Measurements from ENCODE around the gene DNMBP.

DNMBP gene

DNA sequence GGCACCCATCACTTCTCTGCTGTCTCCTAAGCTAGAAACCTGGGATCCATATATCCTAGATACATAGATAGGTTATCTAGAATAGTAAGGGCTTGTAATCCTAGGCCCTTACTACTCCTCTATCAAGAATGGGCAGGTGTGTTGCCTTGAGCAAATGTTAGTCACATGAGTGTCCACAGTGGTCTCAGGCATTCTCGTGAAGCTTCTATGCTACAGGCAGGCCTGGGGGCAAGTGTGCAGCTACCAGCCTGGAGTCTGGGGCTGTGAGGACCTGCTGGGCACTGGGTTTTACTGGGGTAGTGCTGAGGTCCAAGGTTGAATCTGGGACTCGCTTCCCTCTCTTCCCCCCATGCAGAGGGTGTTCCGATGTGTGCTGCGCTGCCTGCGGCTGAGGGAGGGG lies 135.9 kb downstream of the DNMBP start:
- TF ChIP-seq ZBTB7A (IDR thresholded peaks at IDR 0.05; ENCODE audit: low read depth) (no peak), EGR1 (IDR thresholded peaks at IDR 0.05) (no peak), RAD21 (IDR thresholded peaks at IDR 0.05; ENCODE audit: low read depth) (no peak), NFIC (IDR thresholded peaks at IDR 0.05) (no peak), FOXM1 (IDR thresholded peaks at IDR 0.05; ENCODE audit: borderline replicate concordance, low read depth) (no peak), CREB1 (IDR thresholded peaks at IDR 0.05; ENCODE audit: low read depth) (no peak), CEBPB (IDR thresholded peaks at IDR 0.05) (no peak), TEAD4 (IDR thresholded peaks at IDR 0.05) (no peak), EP300 (IDR thresholded peaks at IDR 0.05; ENCODE audit: borderline replicate concordance) (no peak), TAF1 (IDR thresholded peaks at IDR 0.05; ENCODE audit: low read depth) (no peak), YY1 (IDR thresholded peaks at IDR 0.05; ENCODE audit: low read depth) (no peak), TCF12 (IDR thresholded peaks at IDR 0.05; ENCODE audit: low read depth) (no peak)
- TF ChIP-seq, protein P1, sequence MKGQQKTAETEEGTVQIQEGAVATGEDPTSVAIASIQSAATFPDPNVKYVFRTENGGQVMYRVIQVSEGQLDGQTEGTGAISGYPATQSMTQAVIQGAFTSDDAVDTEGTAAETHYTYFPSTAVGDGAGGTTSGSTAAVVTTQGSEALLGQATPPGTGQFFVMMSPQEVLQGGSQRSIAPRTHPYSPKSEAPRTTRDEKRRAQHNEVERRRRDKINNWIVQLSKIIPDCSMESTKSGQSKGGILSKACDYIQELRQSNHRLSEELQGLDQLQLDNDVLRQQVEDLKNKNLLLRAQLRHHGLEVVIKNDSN (IDR thresholded peaks at IDR 0.05) = no peak
- TF ChIP-seq, protein P2, sequence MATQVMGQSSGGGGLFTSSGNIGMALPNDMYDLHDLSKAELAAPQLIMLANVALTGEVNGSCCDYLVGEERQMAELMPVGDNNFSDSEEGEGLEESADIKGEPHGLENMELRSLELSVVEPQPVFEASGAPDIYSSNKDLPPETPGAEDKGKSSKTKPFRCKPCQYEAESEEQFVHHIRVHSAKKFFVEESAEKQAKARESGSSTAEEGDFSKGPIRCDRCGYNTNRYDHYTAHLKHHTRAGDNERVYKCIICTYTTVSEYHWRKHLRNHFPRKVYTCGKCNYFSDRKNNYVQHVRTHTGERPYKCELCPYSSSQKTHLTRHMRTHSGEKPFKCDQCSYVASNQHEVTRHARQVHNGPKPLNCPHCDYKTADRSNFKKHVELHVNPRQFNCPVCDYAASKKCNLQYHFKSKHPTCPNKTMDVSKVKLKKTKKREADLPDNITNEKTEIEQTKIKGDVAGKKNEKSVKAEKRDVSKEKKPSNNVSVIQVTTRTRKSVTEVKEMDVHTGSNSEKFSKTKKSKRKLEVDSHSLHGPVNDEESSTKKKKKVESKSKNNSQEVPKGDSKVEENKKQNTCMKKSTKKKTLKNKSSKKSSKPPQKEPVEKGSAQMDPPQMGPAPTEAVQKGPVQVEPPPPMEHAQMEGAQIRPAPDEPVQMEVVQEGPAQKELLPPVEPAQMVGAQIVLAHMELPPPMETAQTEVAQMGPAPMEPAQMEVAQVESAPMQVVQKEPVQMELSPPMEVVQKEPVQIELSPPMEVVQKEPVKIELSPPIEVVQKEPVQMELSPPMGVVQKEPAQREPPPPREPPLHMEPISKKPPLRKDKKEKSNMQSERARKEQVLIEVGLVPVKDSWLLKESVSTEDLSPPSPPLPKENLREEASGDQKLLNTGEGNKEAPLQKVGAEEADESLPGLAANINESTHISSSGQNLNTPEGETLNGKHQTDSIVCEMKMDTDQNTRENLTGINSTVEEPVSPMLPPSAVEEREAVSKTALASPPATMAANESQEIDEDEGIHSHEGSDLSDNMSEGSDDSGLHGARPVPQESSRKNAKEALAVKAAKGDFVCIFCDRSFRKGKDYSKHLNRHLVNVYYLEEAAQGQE (IDR thresholded peaks at IDR 0.05; ENCODE audit: low read depth) = no peak
- TF ChIP-seq, protein P3, sequence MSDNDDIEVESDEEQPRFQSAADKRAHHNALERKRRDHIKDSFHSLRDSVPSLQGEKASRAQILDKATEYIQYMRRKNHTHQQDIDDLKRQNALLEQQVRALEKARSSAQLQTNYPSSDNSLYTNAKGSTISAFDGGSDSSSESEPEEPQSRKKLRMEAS (IDR thresholded peaks at IDR 0.05) = no peak

DNA sequence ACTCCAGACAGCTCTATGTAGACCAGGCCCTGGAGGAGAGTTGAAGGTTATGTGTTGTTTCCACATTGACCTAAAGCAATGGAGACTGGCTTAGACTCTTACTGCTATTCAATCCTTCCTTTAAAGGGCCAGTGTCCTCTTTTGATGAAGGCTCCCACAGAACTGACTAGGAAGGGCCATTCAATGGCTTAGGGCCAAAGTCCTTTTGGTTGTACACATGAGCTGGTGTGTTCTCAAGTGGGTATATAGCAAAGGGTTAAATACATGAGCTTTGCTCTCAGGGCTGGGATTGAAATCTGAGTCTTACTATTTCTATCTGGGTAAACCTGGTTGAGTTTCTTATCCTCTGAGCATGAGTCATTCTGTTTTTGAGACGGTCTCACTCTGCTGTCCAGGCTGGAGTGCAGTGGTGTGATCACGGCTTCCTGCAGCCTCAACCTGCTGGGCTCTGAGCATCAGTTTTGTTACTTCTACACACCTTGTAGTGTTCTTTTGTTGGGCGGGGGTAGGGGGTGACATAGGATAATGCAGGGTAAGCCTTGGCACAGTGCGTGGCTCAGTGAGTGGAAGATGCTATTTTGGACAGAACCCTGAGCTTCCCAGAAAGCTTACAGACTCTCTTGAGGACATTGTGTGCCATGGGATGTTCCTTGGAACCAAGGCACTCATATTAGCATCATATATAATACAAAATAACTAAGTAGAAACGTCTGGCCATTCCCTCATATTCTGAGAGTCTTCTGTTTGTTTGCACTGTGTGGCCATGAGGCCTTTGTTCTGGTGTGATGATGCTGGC lies 137.2 kb downstream of the DNMBP start:
- TF ChIP-seq, protein P2 (IDR thresholded peaks at IDR 0.05; ENCODE audit: low read depth) = no peak
- TF ChIP-seq RAD21 (IDR thresholded peaks at IDR 0.05; ENCODE audit: low read depth) (no peak), ZBTB7A (IDR thresholded peaks at IDR 0.05; ENCODE audit: low read depth) (no peak), EGR1 (IDR thresholded peaks at IDR 0.05) (no peak), EP300 (IDR thresholded peaks at IDR 0.05; ENCODE audit: borderline replicate concordance) (no peak), YY1 (IDR thresholded peaks at IDR 0.05; ENCODE audit: low read depth) (no peak), TCF12 (IDR thresholded peaks at IDR 0.05; ENCODE audit: low read depth) (no peak), CEBPB (IDR thresholded peaks at IDR 0.05) (no peak), FOXM1 (IDR thresholded peaks at IDR 0.05; ENCODE audit: borderline replicate concordance, low read depth) (no peak), TEAD4 (IDR thresholded peaks at IDR 0.05) (no peak), NFIC (IDR thresholded peaks at IDR 0.05) (no peak), TAF1 (IDR thresholded peaks at IDR 0.05; ENCODE audit: low read depth) (no peak), CREB1 (IDR thresholded peaks at IDR 0.05; ENCODE audit: low read depth) (no peak)
- TF ChIP-seq, protein P1 (IDR thresholded peaks at IDR 0.05) = no peak
- TF ChIP-seq, protein P3 (IDR thresholded peaks at IDR 0.05) = no peak

DNA sequence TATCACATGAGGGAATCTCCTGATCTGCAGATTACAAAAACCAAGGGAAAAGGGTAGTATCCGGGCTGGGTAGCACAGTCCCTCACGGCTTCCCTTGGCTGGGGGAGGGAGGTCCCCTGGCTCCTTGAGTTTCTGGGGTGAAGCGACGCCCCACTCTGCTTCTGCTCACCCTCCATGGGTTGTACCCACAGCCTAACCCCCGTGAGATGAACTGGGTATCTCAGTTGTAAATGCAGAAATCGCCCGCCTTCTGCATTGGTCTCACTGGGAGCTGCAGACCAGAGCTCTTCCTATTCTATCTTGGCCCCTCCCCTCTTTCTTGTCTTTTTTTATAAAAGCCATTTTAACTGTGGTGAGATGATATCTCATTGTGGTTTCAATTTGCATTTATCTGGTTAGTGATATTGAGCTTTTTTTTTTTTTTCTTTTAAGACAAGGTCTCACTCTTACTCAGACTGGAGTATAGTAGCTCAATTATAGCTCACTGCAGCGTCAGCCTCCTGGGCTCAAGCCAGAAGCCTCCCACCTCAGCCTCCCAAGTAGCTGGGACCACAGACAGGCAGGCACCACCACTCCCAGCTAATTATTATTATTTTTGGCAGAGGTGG lies 139.5 kb downstream of the DNMBP start:
- no peak for TF ChIP-seq ZBTB7A (IDR thresholded peaks at IDR 0.05; ENCODE audit: low read depth)
- TF ChIP-seq NFIC (IDR thresholded peaks at IDR 0.05) = no peak

- TF ChIP-seq EGR1 (IDR thresholded peaks at IDR 0.05) = no peak
Measured at GRCh38 chr10:99869581-99870122, 140.1 kb downstream of the DNMBP start.

DNA sequence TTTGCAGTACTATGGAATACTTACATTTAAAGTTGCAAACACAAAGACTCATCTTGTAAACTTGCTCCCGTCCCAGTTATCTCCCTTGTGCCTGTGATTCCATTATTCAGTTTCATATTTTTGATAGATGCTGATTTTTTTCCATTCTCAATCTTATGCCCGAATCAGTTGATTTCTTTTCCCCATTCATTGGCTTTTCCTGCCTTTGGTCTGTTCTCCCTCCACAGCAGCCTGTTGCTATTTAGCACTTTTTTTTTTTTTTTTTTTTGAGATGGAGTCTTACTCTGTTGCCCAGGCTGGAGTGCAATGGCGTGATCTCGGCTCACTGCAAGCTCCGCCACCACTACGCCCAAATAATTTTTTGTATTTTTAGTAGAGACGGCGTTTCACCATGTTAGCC lies 149.3 kb downstream of the DNMBP start:
- TF ChIP-seq, protein P2 (IDR thresholded peaks at IDR 0.05; ENCODE audit: low read depth) = no peak
- TF ChIP-seq FOXM1 (IDR thresholded peaks at IDR 0.05; ENCODE audit: borderline replicate concordance, low read depth) = no peak
- TF ChIP-seq TAF1 (IDR thresholded peaks at IDR 0.05; ENCODE audit: low read depth) = no peak
- no peak for TF ChIP-seq ZBTB7A (IDR thresholded peaks at IDR 0.05; ENCODE audit: low read depth)
- TF ChIP-seq, protein P1 (IDR thresholded peaks at IDR 0.05) = no peak
- TF ChIP-seq, protein P3 (IDR thresholded peaks at IDR 0.05) = no peak
- no peak for TF ChIP-seq YY1 (IDR thresholded peaks at IDR 0.05; ENCODE audit: low read depth)
- no peak for TF ChIP-seq CEBPB (IDR thresholded peaks at IDR 0.05)
- TF ChIP-seq RAD21 (IDR thresholded peaks at IDR 0.05; ENCODE audit: low read depth) = no peak
- no peak for TF ChIP-seq TEAD4 (IDR thresholded peaks at IDR 0.05)
- TF ChIP-seq EP300 (IDR thresholded peaks at IDR 0.05; ENCODE audit: borderline replicate concordance) = no peak
- TF ChIP-seq TCF12 (IDR thresholded peaks at IDR 0.05; ENCODE audit: low read depth) = no peak
- TF ChIP-seq NFIC (IDR thresholded peaks at IDR 0.05) = no peak

Data from Ishikawa (cell line).